SU-DHL-6 (cell line): ENCODE results near the gene RPL22L1.

Source experiments
- H2AFZ ChIP-seq: fragments of 200-600 bp; sonication (generic); 2 replicates; pipeline ENCODE4 v1.6.1; 2014; ENCODE audit warnings: low read depth, mild to moderate bottlenecking, moderate library complexity, mixed read lengths, antibody characterized with exemption, low read length; ENCODE audit not compliant: severe bottlenecking
- H3F3A ChIP-seq: fragments of 200-600 bp; shearing (Covaris generic); 2 replicates; pipeline ENCODE4 v1.6.0; 2016; ENCODE audit warnings: antibody characterized with exemption, mild to moderate bottlenecking; ENCODE audit not compliant: insufficient read depth
- H3K27ac ChIP-seq: fragments of 200-600 bp; sonication (generic); 2 replicates; pipeline ENCODE4 v1.5.1; 2016; ENCODE audit warnings: low read depth, mild to moderate bottlenecking, low read length, moderate library complexity, mixed read lengths
- H3K27me3 ChIP-seq: fragments of 200-600 bp; sonication (generic), shearing (Covaris generic); 2 replicates; pipeline ENCODE4 v1.6.0; 2014; ENCODE audit warnings: mild to moderate bottlenecking, low read length
- H3K36me3 ChIP-seq: fragments of 200-600 bp; sonication (generic); 2 replicates; pipeline ENCODE4 v1.6.1; 2014; ENCODE audit warnings: mild to moderate bottlenecking, low read length, mixed read lengths
- H3K4me2 ChIP-seq: fragments of 300-600, 200-600 bp; shearing (Covaris generic), sonication (generic); 2 replicates; pipeline ENCODE4 v1.6.0; 2014; ENCODE audit warnings: low read length, low read depth, mild to moderate bottlenecking; ENCODE audit not compliant: poor library complexity, severe bottlenecking
- H3K4me3 ChIP-seq: fragments of 200-600 bp; sonication (generic); 2 replicates; pipeline ENCODE4 v1.5.1; 2014; ENCODE audit warnings: antibody characterized with exemption, low read length, mild to moderate bottlenecking, mixed read lengths; ENCODE audit not compliant: insufficient read depth, poor library complexity, severe bottlenecking
- H3K79me2 ChIP-seq: fragments of 200-600 bp; sonication (generic); 2 replicates; pipeline ENCODE4 v1.6.1; 2014; ENCODE audit warnings: mild to moderate bottlenecking, low read length, moderate library complexity; ENCODE audit not compliant: insufficient read depth
- H3K9ac ChIP-seq: fragments of 200-600 bp; sonication (generic); 2 replicates; pipeline ENCODE4 v1.7.0; 2014; ENCODE audit warnings: mild to moderate bottlenecking, low read length
- H3K9me2 ChIP-seq: fragments of 200-600 bp; sonication (generic); replicated peaks from 2 replicates; pipeline ENCODE4 v1.6.1; 2014; ENCODE audit warnings: low read length; ENCODE audit not compliant: insufficient read depth
- H3K9me3 ChIP-seq: fragments of 200-600 bp; sonication (generic); 2 replicates; pipeline ENCODE4 v1.6.1; 2014; ENCODE audit warnings: low read length, mixed read lengths; ENCODE audit not compliant: insufficient read depth
- H4K20me1 ChIP-seq: fragments of 200-600 bp; sonication (generic); 2 replicates; pipeline ENCODE4 v1.6.1; 2014; ENCODE audit warnings: low read depth, mild to moderate bottlenecking, antibody characterized with exemption, low read length, moderate library complexity, mixed read lengths
- CTCF ChIP-seq: fragments of 200-600 bp; sonication (generic); IDR thresholded peaks from one replicate; pipeline ENCODE4 v1.5.1; 2017; ENCODE audit warnings: antibody characterized with exemption, mild to moderate bottlenecking, low read length, moderate library complexity; ENCODE audit not compliant: insufficient read depth, poor library complexity, severe bottlenecking
- EZH2phosphoT487 ChIP-seq: fragments of 200-600 bp; sonication (generic), shearing (Covaris generic); conservative IDR thresholded peaks from 2 replicates; pipeline ENCODE4 v1.6.1; 2018; ENCODE audit warnings: mild to moderate bottlenecking, antibody characterized with exemption, low read length, moderate library complexity, mixed read lengths

Gene RPL22L1

GRCh38 chr3:170840291-170840859 lies 29.6 kb downstream of the RPL22L1 start:
- H3K36me3 ChIP-seq: no peaks in the 10 kb centered on the region
- H3K9ac ChIP-seq: no peak overlapping the region
- H2AFZ ChIP-seq: no peak overlapping the region
- no peak for TF ChIP-seq EZH2phosphoT487
- TF ChIP-seq CTCF: no peak
- no peak overlapping the region for H3K4me3 ChIP-seq
- no peaks in the 10 kb centered on the region for H4K20me1 ChIP-seq
- H3K79me2 ChIP-seq: no peaks in the 10 kb centered on the region
- H3K9me2 ChIP-seq: no peaks in the 10 kb centered on the region
- no peaks in the 10 kb centered on the region for H3K9me3 ChIP-seq
- H3F3A ChIP-seq: no peaks in the 10 kb centered on the region
- H3K27ac ChIP-seq: no peak overlapping the region
- no peaks in the 10 kb centered on the region for H3K27me3 ChIP-seq
- H3K4me2 ChIP-seq: no peak overlapping the region

- Histone ChIP-seq H3K4me3 (no peak overlapping the region), H3K36me3 (no peaks in the 10 kb centered on the region), H3K27me3 (no peaks in the 10 kb centered on the region), H3K79me2 (no peaks in the 10 kb centered on the region), H3K9me2 (no peaks in the 10 kb centered on the region), H2AFZ (no peak overlapping the region), H3K27ac (no peak overlapping the region), H3K9ac (no peak overlapping the region), H3K9me3 (no peaks in the 10 kb centered on the region), H3F3A (no peaks in the 10 kb centered on the region), H3K4me2 (no peak overlapping the region), H4K20me1 (no peaks in the 10 kb centered on the region)
- TF ChIP-seq EZH2phosphoT487 (no peak), CTCF (no peak)
Observed at GRCh38 chr3:170839518-170840100, 30.4 kb downstream of the RPL22L1 start.

GRCh38 chr3:170836491-170836890 lies 33.5 kb downstream of the RPL22L1 start:
- no peak overlapping the region for H2AFZ ChIP-seq
- no peak overlapping the region for H3K4me2 ChIP-seq
- no peaks in the 10 kb centered on the region for H3K79me2 ChIP-seq
- no peaks in the 10 kb centered on the region for H3K36me3 ChIP-seq
- no peaks in the 10 kb centered on the region for H3K9me3 ChIP-seq
- H4K20me1 ChIP-seq: no peaks in the 10 kb centered on the region
- no peak overlapping the region for H3K9ac ChIP-seq
- no peaks in the 10 kb centered on the region for H3F3A ChIP-seq
- H3K27ac ChIP-seq: no peak overlapping the region
- no peaks in the 10 kb centered on the region for H3K27me3 ChIP-seq
- TF ChIP-seq EZH2phosphoT487 (no peak), CTCF (no peak)
- H3K4me3 ChIP-seq: no peak overlapping the region
- H3K9me2 ChIP-seq: no peaks in the 10 kb centered on the region
